Spleen (tissue), 11 donors: Measurements from ENCODE around the gene TMX1. TPM values are rescaled to one million over a fixed set of nuclear protein-coding genes. Genes with fewer than 3 reads are reported as not detected.

Source experiments
- DNase-seq: peaks from one replicate; pipeline ENCODE4 v3.0.0-alpha.2; 2020
- H3K27ac ChIP-seq, 8 donors: fragments of 200-600 bp; sonication (generic) in 7 of 8; 1 replicate in 4 of 8; 2 replicates in 4 of 8; pipeline versions ENCODE4 v1.5.0 to v1.8.0; 2016 to 2021; ENCODE audit warnings: inconsistent platforms in 4 of 8, mild to moderate bottlenecking in 4 of 8, moderate library complexity in 1 of 8
- H3K27me3 ChIP-seq, 7 donors: fragments of 200-600 bp; sonication (generic) in 6 of 7; replicated peaks in 1 of 7; 1 replicate in 4 of 7; 2 replicates in 3 of 7; pipeline versions ENCODE4 v1.5.0 to v1.8.0; 2016 to 2021; ENCODE audit warnings: inconsistent platforms in 3 of 7, mild to moderate bottlenecking in 1 of 7
- H3K36me3 ChIP-seq, 6 donors: fragments of 200-600 bp; sonication (generic) in 5 of 6; 1 replicate in 4 of 6; 2 replicates in 2 of 6; pipeline versions ENCODE4 v1.5.0 to v1.8.0; 2016 to 2021; ENCODE audit warnings: inconsistent platforms in 2 of 6
- H3K4me1 ChIP-seq, 6 donors: fragments of 200-600 bp; sonication (generic) in 5 of 6; 1 replicate in 3 of 6; 2 replicates in 3 of 6; pipeline versions ENCODE4 v1.5.0 to v1.8.0; 2016 to 2021; ENCODE audit warnings: inconsistent platforms in 3 of 6
- H3K4me3 ChIP-seq, 8 donors: fragments of 200-600 bp; sonication (generic) in 7 of 8; 1 replicate in 4 of 8; 2 replicates in 4 of 8; pipeline versions ENCODE4 v1.5.0 to v1.8.0; 2016 to 2021; ENCODE audit warnings: inconsistent platforms in 4 of 8, mild to moderate bottlenecking in 4 of 8, moderate library complexity in 2 of 8
- H3K9me3 ChIP-seq, 8 donors: fragments of 200-600 bp; sonication (generic) in 7 of 8; 1 replicate in 4 of 8; 2 replicates in 4 of 8; pipeline versions ENCODE4 v1.5.0 to v1.8.0; 2016 to 2021; ENCODE audit warnings: inconsistent platforms in 4 of 8
- POLR2A ChIP-seq, 3 donors: fragments of 450-650 bp; IDR thresholded peaks; one replicate each; pipeline ENCODE4 v1.5.1; 2017; ENCODE audit warnings: antibody characterized with exemption in 3 of 3, mild to moderate bottlenecking in 1 of 3
- POLR2AphosphoS5 ChIP-seq, 3 donors: sonication (generic); formaldehyde crosslinking; IDR thresholded peaks; one replicate each; pipeline ENCODE4 v1.5.1; 2017; ENCODE audit warnings: antibody characterized with exemption in 3 of 3
- WGBS, 5 donors: extraction: QIAGEN DNeasy Blood & Tissue Kit in 3 of 5; methylation state at CpG; one replicate each; pipeline versions ENCODE4 v1.1.5 to v1.1.7; 2013 to 2018; 5-methylcytosine and 5-hydroxymethylcytosine counted together
- intact Hi-C: fragments of 100-400 bp; cut with DNase I; formaldehyde crosslinking; loops from one replicate; pipeline ENCODE4 v1.15.0; 2023; ENCODE audit warnings: low total_unique reads
- polyA plus RNA-seq, 3 donors: library from polyadenylated mRNA; stranded (reverse); fragments of 200-250 nt; gene quantifications; one replicate each; pipeline ENCODE4 v1.2.1, GENCODE V29; 2013
- total RNA-seq, 7 donors: library from RNA; depleted of rRNA in 3 of 7; stranded (reverse); fragments of >200 nt in 3 of 7; fragmentation: NEBNext Ultra II Directional in 4 of 7; extraction: Animal tissue kit (Norgen Biotek cat#: 25700) in 4 of 7; gene quantifications; one replicate each; pipeline versions ENCODE4 v1.1.0 to v1.2.1, GENCODE V29; 2016 to 2021
- TF ChIP-seq, protein P1 (sequence below), 11 experiments: fragments of 200-600 bp in 7 of 11; fragments of 450-650 bp in 4 of 11; sonication (generic) in 4 of 11; IDR thresholded peaks in 8 of 11; conservative IDR thresholded peaks in 3 of 11; 1 replicate in 7 of 11; 2 replicates in 4 of 11; pipeline versions ENCODE4 v1.4.0 to v1.8.0; 2016 to 2021; ENCODE audit warnings: antibody characterized with exemption in 11 of 11, inconsistent platforms in 4 of 11, mild to moderate bottlenecking in 1 of 11
- donor health status: healthy with polysubstance abuse.
- donor health status: DM: no; HTN: no; CAD: no; lungs with moderate emphysema.
- donor health status: DM: no; HTN: no; CAD: no.
- donor health status: Bipolar disorder and iron deficiency.
- donor health status: healthy.
- donor health status: DM: no; HTN: no; CAD: no.
- donor health status: DM: yes; HTN: yes; CAD: no.

TMX1 gene
- total and polyA plus RNA-seq, 10 donors: 6.1 to 41.3 (median 35.0) TPM

DNA sequence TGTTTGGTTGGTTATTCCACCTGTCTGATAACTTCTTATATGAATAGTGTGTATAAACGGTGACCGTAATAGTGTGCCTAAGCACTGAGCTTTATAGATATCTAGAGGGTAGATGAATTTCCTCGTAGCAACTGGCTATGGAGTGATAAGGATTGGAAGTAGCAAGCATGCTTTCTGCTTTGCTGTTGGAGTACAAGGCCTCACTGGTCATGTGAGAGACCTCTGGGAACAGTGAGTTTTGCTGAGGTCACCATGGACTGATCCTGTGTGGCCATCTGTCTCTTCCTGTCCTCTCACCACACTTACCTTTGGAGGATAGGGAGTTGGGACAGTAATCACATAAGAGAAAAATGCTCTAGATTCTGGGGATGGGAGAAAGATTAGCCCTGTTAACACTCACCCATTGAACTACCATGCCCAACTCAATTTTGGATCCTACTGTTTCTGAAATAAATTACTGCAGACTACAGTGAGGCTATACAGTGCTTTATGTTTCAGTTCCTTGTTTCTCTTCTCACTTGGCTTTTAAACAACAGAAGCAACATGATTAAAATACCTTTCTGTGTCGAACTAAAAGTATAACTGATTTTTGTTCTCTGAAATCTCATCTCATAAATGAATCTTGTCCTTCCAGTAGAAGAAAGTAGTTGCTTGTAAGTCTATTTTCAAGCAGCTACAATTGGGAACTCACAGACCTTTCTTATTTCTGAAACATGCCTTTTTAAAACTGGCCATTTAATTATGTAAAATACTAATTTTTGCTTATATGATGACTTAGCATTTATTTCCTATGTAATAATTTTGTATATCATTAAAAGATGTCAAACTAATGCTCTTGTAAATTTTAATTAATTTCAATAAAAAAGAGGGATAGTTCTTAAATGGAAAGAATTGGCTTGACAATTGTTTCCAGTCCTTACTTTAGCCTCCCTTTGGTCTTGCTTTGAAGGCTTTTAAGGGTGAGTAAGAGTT, 8.3 kb downstream of the TMX1 start:
- 77 to 85% (median 84%) methylated on average over 4 of the region's 4 CpGs for WGBS, 5 donors
- no peaks in the 10 kb centered on the region for H3K27me3 ChIP-seq
- no peaks in the 10 kb centered on the region for H3K9me3 ChIP-seq
- no peak for TF ChIP-seq POLR2AphosphoS5 (IDR thresholded peaks at IDR 0.05)
- no peak for TF ChIP-seq POLR2A (IDR thresholded peaks at IDR 0.05)
- TF ChIP-seq, protein P1, sequence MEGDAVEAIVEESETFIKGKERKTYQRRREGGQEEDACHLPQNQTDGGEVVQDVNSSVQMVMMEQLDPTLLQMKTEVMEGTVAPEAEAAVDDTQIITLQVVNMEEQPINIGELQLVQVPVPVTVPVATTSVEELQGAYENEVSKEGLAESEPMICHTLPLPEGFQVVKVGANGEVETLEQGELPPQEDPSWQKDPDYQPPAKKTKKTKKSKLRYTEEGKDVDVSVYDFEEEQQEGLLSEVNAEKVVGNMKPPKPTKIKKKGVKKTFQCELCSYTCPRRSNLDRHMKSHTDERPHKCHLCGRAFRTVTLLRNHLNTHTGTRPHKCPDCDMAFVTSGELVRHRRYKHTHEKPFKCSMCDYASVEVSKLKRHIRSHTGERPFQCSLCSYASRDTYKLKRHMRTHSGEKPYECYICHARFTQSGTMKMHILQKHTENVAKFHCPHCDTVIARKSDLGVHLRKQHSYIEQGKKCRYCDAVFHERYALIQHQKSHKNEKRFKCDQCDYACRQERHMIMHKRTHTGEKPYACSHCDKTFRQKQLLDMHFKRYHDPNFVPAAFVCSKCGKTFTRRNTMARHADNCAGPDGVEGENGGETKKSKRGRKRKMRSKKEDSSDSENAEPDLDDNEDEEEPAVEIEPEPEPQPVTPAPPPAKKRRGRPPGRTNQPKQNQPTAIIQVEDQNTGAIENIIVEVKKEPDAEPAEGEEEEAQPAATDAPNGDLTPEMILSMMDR (IDR thresholded peaks at IDR 0.05 in 8 of 11, conservative IDR thresholded peaks at IDR 0.05 in 3 of 11): no peak
- peaks cover 5 to 47% (median 26%) of the 10 kb centered on the region in 6 donors for H3K4me1 ChIP-seq
- H3K36me3 ChIP-seq: peaks cover 0 to 94% (median 55%) of the 10 kb centered on the region in 6 donors
- intact Hi-C loops: no loop called here
- no peak for DNase-seq
- peak overlapping the region in 6 of 8 donors; percentile 0 to 63 (median 6) for H3K27ac ChIP-seq
- no peak overlapping the region for H3K4me3 ChIP-seq

DNA sequence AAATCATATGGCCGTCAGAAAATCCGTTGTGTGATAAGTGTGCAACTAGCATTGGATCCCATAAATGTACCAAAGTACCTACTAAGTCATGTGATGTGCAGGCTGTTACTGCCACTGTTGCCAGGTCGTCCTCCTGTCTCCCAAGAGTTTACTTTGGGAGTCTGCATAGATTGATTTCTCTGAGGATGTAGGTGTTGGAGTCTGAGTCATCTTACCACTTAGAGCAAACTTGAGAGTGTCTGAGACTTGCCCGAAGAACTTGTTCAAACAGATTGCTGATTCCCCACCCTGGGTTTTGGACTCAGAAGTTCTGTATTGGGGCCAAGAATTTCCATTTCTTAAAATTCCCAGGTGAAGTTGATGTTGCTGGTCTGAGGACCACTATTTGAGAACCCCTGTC, 11.4 kb downstream of the TMX1 start:
- DNase-seq: no peak
- no peak for TF ChIP-seq POLR2AphosphoS5 (IDR thresholded peaks at IDR 0.05)
- TF ChIP-seq, protein P1 (IDR thresholded peaks at IDR 0.05 in 8 of 11, conservative IDR thresholded peaks at IDR 0.05 in 3 of 11): no peak
- TF ChIP-seq POLR2A (IDR thresholded peaks at IDR 0.05): no peak
- 88 to 94% (median 93%) methylated on average over 4 of the region's 4 CpGs for WGBS, 5 donors
- Histone ChIP-seq H3K36me3 (peaks cover 0 to 100% (median 59%) of the 10 kb centered on the region in 6 donors), H3K27me3 (no peaks in the 10 kb centered on the region), H3K9me3 (no peaks in the 10 kb centered on the region), H3K4me3 (no peak overlapping the region), H3K4me1 (peaks cover 0 to 18% (median 7%) of the 10 kb centered on the region in 6 donors), H3K27ac (no peak overlapping the region)
- intact Hi-C loops: no loop called here

DNA sequence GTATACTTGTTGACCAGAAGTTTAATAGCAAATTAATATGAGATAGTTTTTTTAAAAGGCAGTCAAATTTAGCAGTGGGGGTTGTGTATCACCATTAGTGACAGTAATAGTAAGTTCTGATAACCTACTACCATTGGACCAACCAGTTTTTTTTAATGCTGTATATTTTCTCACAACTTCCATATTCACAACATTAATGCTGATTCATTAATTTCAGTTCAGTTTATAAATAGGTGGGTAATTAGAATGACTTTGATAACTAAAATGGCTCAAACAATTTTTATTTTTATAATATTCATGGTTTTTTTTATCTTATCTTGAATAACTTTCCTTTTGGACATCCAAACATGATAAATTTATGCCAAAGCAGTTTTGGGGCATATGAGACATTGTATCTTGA, 13.8 kb downstream of the TMX1 start:
- Histone ChIP-seq H3K27ac (no peak overlapping the region), H3K9me3 (peaks cover 0 to 12% (median 7%) of the 10 kb centered on the region in 8 donors), H3K27me3 (no peaks in the 10 kb centered on the region), H3K36me3 (peaks cover 0 to 99% (median 62%) of the 10 kb centered on the region in 6 donors), H3K4me1 (peaks cover 0 to 2% (median 0%) of the 10 kb centered on the region in 6 donors), H3K4me3 (no peak overlapping the region)
- intact Hi-C loops: no loop called here
- TF ChIP-seq, protein P1 (IDR thresholded peaks at IDR 0.05 in 8 of 11, conservative IDR thresholded peaks at IDR 0.05 in 3 of 11): no peak
- TF ChIP-seq POLR2A (IDR thresholded peaks at IDR 0.05): no peak
- TF ChIP-seq POLR2AphosphoS5 (IDR thresholded peaks at IDR 0.05): no peak
- no peak for DNase-seq

DNA sequence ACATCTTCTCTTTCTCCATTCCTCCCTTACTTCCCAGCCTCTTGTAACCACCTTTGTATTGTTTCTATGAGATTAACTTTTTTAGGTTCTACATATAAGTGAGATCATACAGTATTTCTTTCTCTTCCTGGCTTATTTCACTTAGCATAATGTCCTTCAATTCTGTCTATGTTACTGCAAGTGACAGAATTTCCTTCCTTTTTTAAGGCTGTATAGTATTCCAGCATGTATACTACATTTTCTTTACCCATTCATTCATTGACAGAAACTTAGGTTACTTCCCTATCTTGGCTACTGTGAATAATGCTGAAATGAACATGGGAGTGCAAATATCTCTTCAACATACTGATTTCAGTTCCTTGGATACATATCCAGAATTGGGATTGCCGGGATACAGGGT, 18.2 kb downstream of the TMX1 start:
- WGBS, 5 donors: 95 to 100% (median 97%) methylated on average over 1 of the region's 1 CpG

More for the DNA sequence above, 18.2 kb downstream of the TMX1 start:
- Histone ChIP-seq H3K36me3 (peaks cover 0 to 77% (median 24%) of the 10 kb centered on the region in 6 donors), H3K4me1 (no peaks in the 10 kb centered on the region), H3K9me3 (peaks cover 0 to 12% (median 7%) of the 10 kb centered on the region in 8 donors), H3K27ac (no peak overlapping the region), H3K27me3 (no peaks in the 10 kb centered on the region), H3K4me3 (no peak overlapping the region)
- no peak for DNase-seq
- intact Hi-C loops: no loop called here
- no peak for TF ChIP-seq POLR2AphosphoS5 (IDR thresholded peaks at IDR 0.05)
- TF ChIP-seq POLR2A (IDR thresholded peaks at IDR 0.05): no peak
- TF ChIP-seq, protein P1 (IDR thresholded peaks at IDR 0.05 in 8 of 11, conservative IDR thresholded peaks at IDR 0.05 in 3 of 11): no peak
